ENCODE results near the gene YWHAG.
"Not testable (repeated sequence)": the region's sequence is repeated elsewhere in the genome, so short reads cannot be mapped to it uniquely, and the experiment has no call there.

The YWHAG gene

DNA sequence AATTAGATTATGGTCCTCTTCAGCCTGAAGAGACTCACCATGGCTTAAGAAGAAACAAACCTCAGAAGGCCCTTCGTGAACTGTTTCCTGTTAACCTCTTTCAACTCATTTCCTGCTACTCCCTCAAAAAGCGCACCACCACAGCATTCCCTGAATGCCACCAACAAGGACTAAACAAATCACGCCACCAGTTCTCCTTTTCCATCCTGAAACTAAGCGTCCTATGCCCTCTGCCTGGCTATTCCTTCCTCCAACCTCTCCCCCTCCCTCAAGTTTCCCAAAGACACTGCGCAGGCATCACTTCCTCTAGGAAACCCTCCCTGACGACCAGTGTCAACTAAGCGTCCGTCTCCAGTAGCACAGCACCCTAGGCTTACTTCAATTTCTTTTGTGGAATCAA lies 12.0 kb downstream of the YWHAG start:
- no peak for DNase-seq

DNA sequence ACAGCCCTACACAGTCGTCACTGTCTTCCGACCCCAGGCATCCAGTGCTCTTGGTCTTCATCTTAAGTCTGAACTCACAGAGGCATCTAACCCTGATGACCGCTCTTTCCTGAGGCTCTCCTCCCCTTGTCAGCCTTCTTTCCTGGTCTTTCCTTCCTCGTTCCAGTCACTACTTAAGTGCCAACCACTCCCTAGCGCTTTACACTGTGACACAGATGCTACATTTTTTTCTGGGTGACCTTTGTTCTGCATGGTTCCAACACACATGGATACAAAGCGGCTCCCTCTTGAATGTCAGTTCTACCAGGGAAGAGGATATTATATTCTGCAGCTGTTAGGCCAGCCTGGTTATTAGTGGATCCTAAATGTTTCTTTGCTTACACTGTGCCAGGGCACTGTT lies 12.7 kb downstream of the YWHAG start:
- no peak for DNase-seq

DNA sequence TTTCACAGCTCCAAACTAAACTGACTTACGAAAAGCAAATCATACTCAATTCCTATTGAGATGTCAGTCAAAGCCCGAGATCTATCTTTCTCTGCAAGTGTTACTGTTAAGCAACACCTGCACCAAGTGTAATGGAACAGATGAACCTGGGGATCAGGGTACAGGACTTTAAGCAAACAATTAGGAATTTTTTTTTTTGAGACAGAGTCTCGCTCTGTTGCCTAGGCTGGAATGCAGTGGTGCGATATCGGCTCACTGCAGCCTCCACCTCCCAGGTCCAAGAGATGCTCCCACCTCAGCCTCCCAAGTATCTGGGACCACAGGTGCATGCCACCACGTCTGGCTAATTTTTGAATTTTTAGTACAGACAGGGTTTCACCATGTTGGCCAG lies 14.9 kb downstream of the YWHAG start:
- DNase-seq = no peak

DNA sequence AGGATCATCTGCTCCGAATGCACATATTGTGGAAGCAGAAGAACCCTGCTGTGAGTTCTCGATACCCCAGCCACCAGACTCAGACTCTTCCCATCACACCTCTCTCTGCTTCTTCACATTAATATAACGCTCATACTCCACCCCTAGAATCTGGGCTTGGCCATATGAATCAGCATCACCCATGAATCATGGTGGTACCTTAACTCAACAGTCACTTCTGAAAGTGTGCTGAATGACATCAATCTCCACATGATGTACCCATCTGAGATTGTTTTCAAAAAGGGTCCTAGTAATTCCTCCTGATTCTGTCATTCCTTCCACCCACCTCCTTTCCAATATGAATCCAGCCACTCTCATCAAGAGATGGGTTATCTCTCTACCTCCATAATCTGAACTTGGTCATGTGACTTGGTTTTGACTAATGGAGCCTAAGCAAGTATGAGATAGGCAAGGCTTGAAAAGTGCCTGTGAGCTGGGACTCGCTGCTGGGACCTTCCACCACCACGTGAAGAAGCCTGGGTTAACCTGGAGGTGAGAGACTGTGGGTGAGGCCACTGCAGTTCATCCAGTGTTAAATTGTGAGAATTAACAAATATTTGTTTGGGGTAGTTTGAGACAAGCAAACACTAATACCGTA lies 15.4 kb downstream of the YWHAG start:
- DNase-seq = no peak

DNA sequence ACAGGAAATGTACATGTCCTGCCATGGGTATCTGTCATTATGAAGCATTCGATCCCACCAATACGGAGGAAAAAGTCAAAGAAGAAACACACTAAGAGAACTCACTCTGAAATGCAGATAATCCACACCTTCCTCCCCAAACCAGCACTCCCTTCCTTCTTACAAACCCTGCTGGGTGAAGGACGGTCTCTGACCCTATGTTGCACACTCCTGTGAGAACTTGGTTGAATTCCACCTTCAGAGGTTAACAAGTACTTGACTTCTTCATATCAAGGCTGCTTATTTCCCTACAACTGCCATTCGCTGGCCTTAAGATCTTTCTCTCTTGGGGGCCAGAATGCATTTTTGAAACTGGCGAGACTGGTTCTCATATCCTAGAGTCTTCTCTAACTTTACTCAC lies 16.6 kb downstream of the YWHAG start:
- no peak for DNase-seq

DNA sequence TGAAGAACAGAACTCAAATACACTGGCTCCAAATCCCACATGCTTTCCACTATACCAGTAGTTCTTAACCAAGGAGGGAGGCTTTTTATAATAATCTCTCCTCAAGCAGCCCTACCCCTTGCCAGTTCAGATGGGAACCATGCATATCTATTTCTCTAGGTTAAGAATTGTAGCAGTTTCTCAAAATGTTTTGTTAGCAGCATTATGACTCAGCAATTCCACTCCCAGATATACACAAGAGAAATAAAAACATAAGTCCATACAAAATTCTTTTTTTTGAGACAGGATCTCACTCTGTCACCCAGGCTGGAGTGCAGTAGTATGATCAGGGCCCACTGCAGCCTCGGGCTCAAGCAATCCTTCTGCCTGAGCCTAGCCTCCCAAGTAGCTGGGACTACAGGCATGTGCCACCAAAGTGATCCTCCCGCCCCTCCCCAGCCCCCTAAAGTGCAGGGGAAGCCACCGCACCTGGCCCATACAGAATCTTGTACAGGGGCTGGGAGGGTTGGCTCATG lies 18.1 kb downstream of the YWHAG start:
- no peak for DNase-seq

DNA sequence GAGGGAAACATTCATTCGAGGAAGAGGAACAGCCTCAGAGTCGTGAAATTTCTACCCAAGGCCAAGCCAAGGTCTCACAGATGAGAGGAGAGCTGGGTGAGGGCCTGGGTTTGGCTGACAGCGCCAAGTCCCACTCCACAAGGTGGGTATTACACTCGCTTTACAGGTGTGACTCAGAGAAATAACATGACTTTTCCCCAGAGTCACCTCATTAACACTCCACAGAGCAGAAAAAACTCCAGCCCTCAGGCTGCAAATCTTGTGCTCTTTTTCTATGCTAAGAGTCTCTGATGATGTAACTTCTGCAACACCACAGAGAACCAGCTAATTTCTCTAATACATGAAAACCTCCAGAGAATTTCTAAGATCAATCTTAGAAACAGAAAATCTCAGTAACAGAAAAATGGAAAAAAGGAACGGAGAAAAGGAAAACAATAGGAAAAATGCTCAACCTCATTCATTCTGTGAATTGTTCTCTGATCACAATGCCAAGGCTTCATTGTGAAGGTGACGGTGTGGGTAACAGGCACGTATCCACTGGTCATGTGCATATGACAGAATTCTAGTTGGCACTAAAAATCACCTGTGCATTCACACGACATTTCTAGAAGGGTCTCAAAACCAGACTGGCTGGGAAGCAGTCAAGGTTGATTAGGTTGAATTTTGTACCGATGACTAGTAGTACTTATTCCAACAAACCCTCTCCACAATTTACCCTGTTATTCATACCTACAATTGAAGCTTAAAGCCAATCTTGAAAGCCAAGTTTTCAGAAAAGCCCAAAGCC lies 20.3 kb downstream of the YWHAG start:
- DNase-seq = no peak

DNA sequence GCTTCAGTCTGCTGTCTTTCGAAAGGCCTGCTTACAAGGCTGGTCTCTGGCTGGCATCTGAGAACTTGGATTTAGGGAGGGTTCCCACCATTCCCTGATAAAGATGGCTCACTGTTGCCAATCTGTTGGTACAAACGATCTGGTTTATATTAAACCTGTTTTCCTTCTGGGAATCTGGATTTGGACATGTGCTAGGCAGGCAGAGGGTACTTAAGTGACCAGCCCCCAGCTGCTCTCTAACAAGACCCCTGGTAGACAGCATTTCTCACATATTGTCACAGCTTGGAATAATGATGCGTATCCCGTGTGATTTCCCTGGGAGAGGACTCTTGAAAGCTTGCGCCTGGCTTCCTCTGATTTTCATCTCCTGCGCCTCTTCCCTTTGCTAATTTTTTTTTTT lies 21.6 kb downstream of the YWHAG start:
- DNase-seq = no peak

DNA sequence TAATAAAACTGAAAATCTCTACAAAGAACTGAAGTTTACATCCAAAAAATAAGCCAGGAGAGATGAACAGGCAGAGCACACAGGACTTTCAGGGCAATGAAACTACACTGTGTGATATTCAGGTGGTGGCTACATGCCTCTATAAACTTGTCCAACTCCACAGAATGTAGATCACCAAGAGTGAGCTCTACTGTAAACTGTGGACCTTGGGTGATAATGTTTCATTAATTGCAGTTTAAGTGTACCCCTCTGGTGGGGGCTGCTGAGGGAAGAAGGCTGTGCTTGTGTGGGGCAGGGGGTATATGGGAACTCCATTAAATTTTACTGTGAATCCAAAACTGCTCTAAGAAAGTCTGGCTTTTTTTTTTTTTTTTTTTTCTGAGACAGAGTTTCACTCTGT lies 22.7 kb downstream of the YWHAG start:
- no peak for DNase-seq

DNA sequence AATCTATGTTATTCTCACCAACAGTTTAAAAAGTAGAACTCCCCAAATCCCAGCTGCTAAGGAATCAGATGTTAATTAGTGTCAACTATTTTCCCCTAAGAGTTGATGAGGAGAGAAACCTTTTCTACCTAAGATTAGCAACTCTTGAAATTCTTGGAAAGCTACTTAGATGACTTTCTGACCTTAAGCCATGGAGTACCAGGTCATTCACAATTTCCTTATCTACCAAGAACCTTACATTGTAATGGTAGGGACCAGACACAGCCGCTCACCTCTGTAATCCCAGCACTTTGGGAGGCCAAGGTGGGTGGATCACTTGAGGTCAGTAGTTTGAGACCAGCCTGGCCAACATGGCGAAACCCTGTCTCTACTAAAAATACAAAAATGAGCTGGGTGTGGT lies 23.4 kb downstream of the YWHAG start:
- DNase-seq = not testable (repeated sequence)

DNA sequence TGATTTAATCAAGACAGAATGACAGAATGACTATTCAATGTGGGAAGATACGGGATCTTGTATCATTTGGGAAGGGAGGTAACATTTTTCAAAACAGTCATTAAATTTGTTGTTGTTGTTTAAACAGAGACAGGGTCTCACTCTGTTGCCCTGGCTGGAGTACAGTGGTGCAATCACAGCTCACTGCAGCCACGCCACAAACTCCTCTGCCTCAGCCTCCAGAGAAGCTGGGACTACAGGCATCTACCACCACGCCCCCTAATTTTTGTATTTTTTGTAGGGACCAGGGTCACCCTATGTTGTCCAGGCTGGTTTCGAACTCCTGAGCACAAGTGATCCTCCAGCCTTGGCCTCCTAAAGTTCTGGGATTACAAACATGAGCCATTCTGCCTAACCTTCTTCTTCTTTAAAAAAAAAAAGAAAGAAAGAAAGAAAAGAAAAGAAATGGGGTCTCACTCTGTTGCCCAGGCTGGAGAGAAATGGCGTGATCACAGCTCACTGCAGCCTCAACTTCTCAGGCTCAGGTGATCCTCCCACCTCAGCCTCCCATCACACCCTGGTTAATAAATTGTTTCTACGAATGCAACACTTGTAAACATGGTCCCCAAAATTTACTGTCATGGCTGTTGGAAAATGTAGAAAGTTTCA lies 24.3 kb downstream of the YWHAG start:
- DNase-seq = no peak

DNA sequence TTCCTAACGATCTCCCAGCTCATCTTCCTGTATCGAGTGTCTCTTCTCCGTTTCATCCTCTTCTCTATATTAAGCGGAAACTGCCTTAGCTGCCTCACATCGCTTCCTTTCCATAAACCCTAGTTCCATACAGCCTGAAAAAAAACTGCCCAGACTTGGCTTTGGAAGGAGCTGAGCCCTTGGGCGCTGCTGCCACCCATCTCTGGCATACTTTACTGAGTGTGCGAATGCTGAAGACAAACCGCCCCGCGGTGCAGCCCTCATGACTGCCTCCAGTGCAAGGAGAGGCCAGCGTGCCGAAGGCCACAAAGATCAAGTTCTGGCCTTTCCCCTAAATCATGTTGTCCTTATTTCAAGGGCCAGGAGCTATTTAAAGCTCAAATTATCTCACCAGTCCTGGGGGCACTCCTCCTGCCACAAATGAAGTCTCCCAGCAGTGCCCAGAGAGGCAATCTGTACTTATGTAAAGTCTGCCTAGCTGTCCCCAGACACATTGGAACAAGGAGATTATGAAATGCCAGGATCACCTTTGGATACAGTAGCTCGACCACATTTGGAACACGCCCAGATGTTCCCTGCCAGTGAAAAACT lies 25.2 kb downstream of the YWHAG start:
- no peak for DNase-seq

DNA sequence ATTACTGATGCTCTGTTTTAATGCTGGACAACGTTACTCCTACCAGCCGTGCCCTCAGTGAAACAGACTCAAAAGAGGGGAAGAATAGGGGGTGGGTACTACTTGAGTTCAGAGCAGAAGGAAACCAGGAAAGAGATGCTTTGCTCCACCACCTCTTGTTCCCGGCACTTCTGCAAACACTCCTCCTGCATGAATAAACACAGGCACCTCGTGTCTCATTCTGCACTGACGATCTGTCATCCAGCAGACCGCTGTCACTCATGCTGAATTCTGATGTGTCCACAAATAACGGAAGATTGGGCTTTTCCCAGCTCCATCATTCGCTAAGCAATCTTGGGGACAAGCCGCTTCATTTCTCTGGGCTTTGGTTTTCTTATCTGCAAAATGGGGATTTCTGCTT lies 26.7 kb downstream of the YWHAG start:
- DNase-seq = no peak

DNA sequence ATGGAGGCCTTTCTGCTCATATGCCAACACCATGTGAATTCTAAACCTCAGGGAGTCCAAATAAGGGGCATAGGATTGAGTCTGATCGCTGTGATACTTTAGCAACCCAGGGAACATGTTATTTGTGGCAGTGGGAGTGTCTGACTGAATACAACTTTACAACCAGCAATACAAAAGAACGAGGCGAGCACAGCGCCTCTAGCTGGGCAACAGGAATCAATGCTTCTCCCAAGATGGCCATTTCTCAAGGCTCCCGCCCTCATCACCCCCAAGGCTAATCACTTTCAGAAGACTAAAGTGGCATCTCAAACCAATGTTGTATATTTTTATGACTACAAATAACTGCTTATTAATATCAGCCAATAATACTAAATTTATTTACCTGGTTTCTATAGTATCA lies 28.1 kb downstream of the YWHAG start:
- DNase-seq = no peak

DNA sequence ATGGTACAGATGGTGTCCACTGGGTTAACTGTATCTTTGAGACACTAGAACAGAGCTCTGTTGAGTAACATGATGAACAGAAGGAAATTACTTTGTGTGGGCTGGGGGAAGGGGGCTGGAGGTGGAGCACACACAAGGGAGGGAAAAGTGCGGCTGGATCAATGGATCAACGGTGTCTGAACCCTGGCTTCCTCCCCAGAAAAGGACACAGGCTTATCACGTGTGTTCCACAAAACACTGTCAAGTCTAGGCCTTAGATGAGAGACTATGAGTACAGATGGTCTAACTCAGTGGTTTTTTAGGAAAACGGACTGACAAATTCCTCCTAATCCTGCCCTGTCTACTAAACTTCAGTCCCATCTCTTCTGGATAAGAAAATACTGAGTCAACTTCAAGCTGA lies 28.5 kb downstream of the YWHAG start:
- no peak for DNase-seq

DNA sequence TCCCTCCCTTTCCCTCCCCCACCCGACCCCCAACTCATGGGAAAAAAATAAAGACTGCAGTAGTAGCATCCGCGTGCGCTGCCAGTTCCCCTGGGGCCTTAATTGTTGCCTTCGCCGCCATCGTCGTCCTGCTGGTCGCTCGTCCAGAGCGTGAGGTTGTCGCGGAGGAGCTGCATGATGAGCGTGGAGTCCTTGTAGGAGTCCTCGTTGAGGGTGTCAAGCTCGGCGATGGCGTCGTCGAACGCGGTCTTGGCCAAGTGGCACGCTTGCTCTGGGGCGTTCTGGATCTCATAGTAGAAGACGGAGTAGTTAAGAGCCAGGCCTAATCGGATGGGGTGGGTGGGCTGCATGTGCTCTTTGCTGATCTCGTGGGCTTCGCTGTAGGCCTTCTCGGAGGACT lies 29.3 kb downstream of the YWHAG start:
- no peak for DNase-seq

DNA sequence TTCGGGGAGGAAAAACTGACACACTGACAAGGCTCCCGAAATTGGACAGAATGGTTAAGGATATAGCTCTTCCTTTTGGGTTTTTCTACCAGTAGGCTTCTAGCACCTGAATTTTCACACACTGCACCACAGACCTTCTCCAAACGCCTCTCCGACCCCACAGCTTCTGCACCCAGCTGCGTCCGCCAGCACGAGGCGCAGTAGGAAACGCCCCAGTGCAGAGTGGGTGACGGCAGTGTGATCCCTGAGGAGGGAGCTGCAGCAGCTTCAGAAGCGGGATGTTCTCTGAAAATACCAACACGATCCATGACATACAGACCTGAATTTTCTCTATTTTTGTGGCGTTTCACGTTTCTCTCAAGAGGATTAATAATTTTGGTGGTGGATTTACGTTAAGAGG lies 30.4 kb downstream of the YWHAG start:
- no peak for DNase-seq

DNA sequence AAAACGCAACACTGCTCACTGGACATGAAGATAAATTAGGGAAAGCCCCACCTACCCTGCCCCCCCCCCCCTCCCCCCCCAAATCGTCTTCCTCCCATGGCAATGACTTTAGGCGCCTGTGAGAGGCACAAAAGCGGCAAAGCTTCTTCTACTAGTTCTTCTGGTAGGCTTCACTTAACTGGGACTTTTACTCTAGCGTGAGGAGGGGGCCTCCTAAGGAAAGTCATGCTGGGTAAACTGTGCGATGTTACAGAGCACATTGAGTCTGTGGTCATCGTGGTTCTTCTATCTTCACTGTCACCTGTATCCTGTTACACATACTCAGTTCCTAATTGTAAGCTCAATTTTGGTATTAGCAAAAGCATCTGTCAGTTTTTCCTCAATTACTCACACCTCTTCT lies 31.2 kb downstream of the YWHAG start:
- DNase-seq = no peak

DNA sequence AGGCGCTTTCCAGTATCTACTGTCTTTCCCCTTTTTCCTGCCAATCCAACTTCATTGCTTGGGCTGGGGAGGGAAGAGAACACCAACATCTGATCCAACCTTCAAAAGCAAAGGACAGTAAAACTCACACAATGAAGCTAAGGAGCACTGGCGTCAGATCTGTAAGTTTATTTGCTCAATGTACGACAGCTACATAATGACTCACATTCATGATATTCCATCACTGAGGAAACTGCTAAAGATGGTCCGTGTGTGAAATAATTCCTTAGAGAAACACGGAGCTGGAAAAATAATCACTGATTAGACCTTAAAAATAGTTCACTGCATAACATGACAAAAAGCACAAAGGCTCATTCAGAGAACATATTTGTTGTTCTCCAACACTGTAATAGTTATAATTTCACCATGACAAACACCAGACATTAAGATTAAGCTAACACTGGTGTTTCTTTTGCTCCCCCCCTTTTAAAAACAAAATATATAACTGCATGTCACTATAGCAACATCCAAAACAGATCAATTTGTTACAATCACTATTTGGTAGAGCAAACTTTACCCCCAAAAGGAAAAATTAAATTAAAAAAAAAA lies 32.1 kb downstream of the YWHAG start:
- no peak for DNase-seq

DNA sequence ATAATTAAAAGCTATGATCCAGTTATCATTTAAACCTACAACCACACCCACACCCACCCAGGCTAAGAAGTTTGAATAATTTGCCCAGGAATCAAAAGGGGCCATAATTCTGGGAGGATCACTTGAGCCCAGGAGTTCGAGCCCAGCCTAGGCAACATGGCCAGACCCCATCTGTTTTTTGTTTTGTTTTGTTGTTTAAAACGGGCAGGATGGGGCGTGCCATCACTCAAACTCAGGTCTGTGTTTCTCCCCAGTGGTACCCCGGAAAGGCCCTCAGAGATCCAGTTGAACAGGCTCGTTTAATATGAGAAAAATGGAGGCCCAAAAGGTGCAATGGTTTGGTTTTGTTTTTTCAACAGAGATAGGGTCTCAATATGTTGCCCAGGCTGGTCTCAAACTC lies 33.0 kb downstream of the YWHAG start:
- DNase-seq = no peak

DNA sequence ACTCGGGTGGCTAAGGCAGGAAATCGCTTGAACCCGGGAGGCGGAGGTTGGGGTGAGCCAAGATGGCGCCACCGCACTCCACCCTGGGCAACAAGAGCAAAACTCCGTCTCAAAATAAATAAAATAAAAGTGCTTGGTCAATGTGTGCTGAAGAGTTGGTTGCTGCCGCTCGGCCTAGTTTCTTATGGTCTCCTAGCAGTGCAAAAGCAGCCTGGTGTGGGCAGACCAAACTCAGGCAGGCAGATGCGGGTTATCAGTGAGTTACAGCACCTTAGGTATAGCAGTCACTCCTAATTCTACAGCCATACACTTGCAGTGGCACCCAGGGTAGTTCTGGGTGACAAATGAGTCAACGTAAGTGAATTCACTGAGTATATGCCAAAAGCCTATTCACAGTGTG lies 33.7 kb downstream of the YWHAG start:
- DNase-seq = no peak

DNA sequence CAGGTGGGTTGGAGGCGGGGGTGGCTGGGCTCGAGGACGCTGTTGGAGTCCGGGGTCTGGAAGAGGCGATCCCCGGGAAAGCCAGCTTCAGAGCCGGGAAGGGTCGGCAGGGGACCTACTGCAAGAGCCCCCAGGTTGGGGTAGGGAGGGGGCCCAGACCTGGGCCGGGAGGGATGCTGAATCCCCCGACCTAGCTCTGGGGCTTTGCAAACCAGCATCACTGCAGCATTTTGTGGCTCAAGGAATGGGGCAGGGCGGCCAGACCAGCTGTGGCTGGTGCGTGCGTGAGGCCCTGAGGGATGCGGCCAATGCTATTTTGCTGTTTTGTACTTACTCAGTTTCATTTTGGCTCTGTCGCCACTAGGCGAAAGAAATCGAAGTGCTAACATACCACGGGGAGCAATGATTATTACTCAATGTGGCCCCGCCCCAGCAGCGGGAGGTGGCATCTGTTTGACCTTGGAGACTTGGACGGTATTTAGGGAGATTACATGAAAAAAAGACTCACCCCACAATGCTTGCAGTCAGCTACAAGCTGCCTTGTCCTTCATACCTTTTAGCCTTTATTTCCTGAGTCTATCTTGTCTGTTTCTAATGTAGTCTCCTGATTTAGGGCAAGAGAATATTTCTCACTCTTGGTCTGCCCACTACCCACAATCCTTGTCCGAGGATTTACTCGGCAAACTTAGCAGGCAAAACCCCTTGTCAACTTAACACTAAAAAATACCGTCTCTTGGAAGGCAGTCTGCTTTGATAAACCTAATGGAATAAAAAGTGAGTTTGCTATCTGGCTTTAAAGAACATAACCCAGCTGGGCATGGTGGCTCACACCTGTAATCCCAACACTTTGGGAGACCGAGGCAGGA lies 40.1 kb downstream of the YWHAG start:
- peak; percentile 82 for DNase-seq
